Mucosa of gallbladder (tissue), 1 donor: ENCODE data around the gene UTF1. TPM values are rescaled to one million over a fixed set of nuclear protein-coding genes. Genes with fewer than 3 reads are reported as not detected.
"Not testable (repeated sequence)": the region's sequence is repeated elsewhere in the genome, so short reads cannot be mapped to it uniquely, and the experiment has no call there.

ENCODE experiments used
- DNase-seq: peaks from one replicate; pipeline ENCODE4 v3.0.0-alpha.2; 2020; ENCODE audit warnings: low spot score
- total RNA-seq: library from RNA; stranded (reverse); gene quantifications from one replicate; pipeline ENCODE4 v1.2.1, GENCODE V29; 2021
- donor health status: DM: no; HTN: no; CAD: no.

Gene UTF1
- total RNA-seq, 1 donor from 2014 or later, result not detected

- not testable (repeated sequence) for DNase-seq
These were observed 35.0 kb downstream of the UTF1 start for GRCh38 chr10:133265052-133265451.

GRCh38 chr10:133266056-133266795 is 36.2 kb downstream of the UTF1 start:
- DNase-seq, result no peak

GRCh38 chr10:133267293-133267692 is 37.3 kb downstream of the UTF1 start:
- DNase-seq, result no peak

GRCh38 chr10:133267829-133268228 is 37.8 kb downstream of the UTF1 start:
- DNase-seq, result no peak

GRCh38 chr10:133268532-133268931 is 38.5 kb downstream of the UTF1 start:
- DNase-seq, result no peak

GRCh38 chr10:133269367-133269766 is 39.4 kb downstream of the UTF1 start:
- no peak for DNase-seq

GRCh38 chr10:133270204-133270603 is 40.2 kb downstream of the UTF1 start:
- no peak for DNase-seq

GRCh38 chr10:133270773-133271297 is 40.8 kb downstream of the UTF1 start:
- DNase-seq, result no peak

GRCh38 chr10:133271521-133272300 is 41.7 kb downstream of the UTF1 start:
- no peak for DNase-seq

GRCh38 chr10:133272301-133272963 is 42.4 kb downstream of the UTF1 start:
- no peak for DNase-seq

GRCh38 chr10:133272964-133273420 is 43.0 kb downstream of the UTF1 start:
- DNase-seq, result no peak

- no peak for DNase-seq
These were observed 43.6 kb downstream of the UTF1 start for GRCh38 chr10:133273534-133274143.

- DNase-seq, result no peak
These were observed 45.0 kb downstream of the UTF1 start for GRCh38 chr10:133274751-133275683.

GRCh38 chr10:133275684-133276092 is 45.7 kb downstream of the UTF1 start:
- DNase-seq, result no peak

GRCh38 chr10:133276100-133276434 is 46.0 kb downstream of the UTF1 start:
- DNase-seq, result no peak

- no peak for DNase-seq
These were observed 46.6 kb downstream of the UTF1 start, which contains the start of gene ADAM8 for GRCh38 chr10:133276435-133277201. Gene ADAM8, minus strand, starts transcription at chr10:133276868. Its CDS starts 51 bp downstream, at chr10:133276817.

GRCh38 chr10:133277277-133277992 is 47.4 kb downstream of the UTF1 start:
- DNase-seq, result no peak

GRCh38 chr10:133277993-133278576 is 48.1 kb downstream of the UTF1 start:
- DNase-seq, result no peak
